ENCODE measurements around the gene BRI3. TPM values are rescaled to one million over a fixed set of nuclear protein-coding genes. Genes with fewer than 3 reads are reported as not detected.

Gene BRI3
- total RNA-seq, 1 donor from 2014 or later = 22.2 TPM

DNA sequence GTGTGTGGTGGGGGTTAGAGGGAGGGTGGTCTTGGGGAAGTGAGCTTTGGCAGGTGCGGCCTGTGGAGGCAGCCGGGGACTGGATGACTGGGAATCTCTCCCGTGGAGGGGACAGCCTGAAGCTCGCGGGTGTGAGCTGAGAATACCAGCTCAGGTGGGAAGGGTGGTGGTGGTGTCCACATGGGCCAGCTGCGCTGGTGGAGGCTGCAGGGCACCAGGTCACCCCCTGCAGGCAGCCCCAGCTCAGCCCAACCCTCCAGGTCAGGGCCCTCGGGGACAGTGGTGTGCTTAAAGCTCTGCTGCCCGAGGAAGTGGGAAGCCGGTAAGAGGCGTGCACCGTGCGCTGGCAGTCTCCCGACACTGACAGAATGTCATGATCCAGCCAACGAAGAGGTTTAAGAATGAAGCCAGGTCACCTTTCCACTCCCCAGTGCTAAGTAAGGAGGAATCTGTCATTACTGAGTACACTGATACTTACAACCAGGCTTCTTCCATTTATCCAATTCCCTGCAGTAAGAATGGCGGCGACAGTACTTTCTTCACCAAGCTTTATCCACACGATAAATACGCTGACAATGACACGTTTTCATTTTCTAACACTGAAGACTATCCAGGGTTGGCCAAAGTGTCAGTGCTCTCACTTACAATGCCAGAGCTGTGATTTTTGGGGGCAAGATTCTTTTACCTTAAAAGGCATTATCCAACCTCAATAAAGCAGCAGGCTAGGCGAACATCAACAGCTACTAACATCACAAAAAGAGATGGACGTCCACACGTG is 20.4 kb downstream of the BRI3 start:
- H3K27me3 ChIP-seq = no peaks in the 10 kb centered on the region
- no peak overlapping the region for H3K9ac ChIP-seq
- H3F3A ChIP-seq (ENCODE audit: low read depth) = no peaks in the 10 kb centered on the region
- H3K27ac Mint-ChIP-seq = peak overlapping the region; percentile 66
- H2AFZ ChIP-seq (replicated peaks) = no peak overlapping the region
- no peaks in the 10 kb centered on the region for H3K79me2 ChIP-seq (ENCODE audit: low read depth)
- TF ChIP-seq EZH2 (IDR thresholded peaks at IDR 0.05) (no peak), EZH2phosphoT487 (IDR thresholded peaks at IDR 0.05) (no peak), CTCF (IDR thresholded peaks at IDR 0.05) (no peak)
- peaks cover 4% of the 10 kb centered on the region for H4K20me1 ChIP-seq (ENCODE audit: low read depth)
- H3K9me3 ChIP-seq (ENCODE audit: low read depth) = no peaks in the 10 kb centered on the region
- H3K4me1 Mint-ChIP-seq = peaks cover 8% of the 10 kb centered on the region
- H3K4me2 ChIP-seq = no peak overlapping the region
- H3K4me3 Mint-ChIP-seq = no peak overlapping the region
- DNase-seq (ENCODE audit: low spot score) = no peak
- H3K27me3 Mint-ChIP-seq (ENCODE audit: insufficient read depth, low read depth) = peaks cover 4% of the 10 kb centered on the region
- H3K36me3 ChIP-seq = no peaks in the 10 kb centered on the region
- no peak overlapping the region for H3K4me3 ChIP-seq
- peaks cover 5% of the 10 kb centered on the region for H3K36me3 Mint-ChIP-seq
- peaks cover 6% of the 10 kb centered on the region for H3K4me1 ChIP-seq
- no peak overlapping the region for H3K27ac ChIP-seq
- H3K9me3 Mint-ChIP-seq = no peaks in the 10 kb centered on the region

DNA sequence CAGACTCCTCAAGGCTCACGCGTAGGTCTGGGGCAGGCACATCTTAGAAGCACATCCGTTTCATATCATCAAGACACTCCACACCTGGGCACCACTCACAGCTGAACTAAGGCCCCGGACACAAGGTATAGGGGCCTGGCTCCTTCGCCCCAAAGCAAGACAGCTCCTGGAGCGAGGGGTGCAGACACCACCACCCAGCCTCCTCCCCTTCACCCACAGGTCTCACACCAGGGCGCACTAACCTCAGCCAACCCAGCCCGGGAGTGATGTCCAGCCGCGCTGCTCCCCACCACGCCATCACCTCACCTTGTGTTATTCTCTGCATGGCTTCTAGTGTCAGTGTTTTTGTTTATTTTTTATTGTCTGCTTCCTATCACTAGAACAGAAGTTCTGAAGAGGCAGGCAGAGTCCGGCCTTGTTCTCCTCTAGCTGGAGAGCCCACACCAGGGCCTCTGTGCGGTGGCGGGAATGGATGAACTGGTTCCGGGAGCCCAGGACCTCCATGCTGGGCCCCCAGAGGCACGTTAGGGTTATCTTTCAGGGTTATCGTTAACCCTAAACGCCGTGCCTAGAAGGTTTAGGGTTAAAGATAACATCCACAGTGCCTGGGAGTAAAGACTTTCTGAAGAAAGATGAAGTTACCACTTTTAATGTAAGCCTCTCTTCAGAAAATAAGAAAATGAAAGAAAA is 21.8 kb downstream of the BRI3 start:
- no peak overlapping the region for H3K27ac ChIP-seq
- H3K36me3 Mint-ChIP-seq = peaks cover 5% of the 10 kb centered on the region
- no peaks in the 10 kb centered on the region for H3K27me3 ChIP-seq
- peaks cover 4% of the 10 kb centered on the region for H3K27me3 Mint-ChIP-seq (ENCODE audit: insufficient read depth, low read depth)
- peaks cover 6% of the 10 kb centered on the region for H3K4me1 ChIP-seq
- TF ChIP-seq CTCF (IDR thresholded peaks at IDR 0.05) = no peak
- TF ChIP-seq EZH2phosphoT487 (IDR thresholded peaks at IDR 0.05) = no peak
- H3K4me3 Mint-ChIP-seq = no peak overlapping the region
- no peak overlapping the region for H3K4me3 ChIP-seq
- no peaks in the 10 kb centered on the region for H3F3A ChIP-seq (ENCODE audit: low read depth)
- no peaks in the 10 kb centered on the region for H3K9me3 Mint-ChIP-seq
- no peak overlapping the region for H3K9ac ChIP-seq
- no peak overlapping the region for H2AFZ ChIP-seq (replicated peaks)
- no peaks in the 10 kb centered on the region for H3K36me3 ChIP-seq
- H3K4me1 Mint-ChIP-seq = peaks cover 8% of the 10 kb centered on the region
- DNase-seq (ENCODE audit: low spot score) = no peak
- peaks cover 4% of the 10 kb centered on the region for H4K20me1 ChIP-seq (ENCODE audit: low read depth)
- H3K9me3 ChIP-seq (ENCODE audit: low read depth) = no peaks in the 10 kb centered on the region
- no peaks in the 10 kb centered on the region for H3K79me2 ChIP-seq (ENCODE audit: low read depth)
- no peak overlapping the region for H3K4me2 ChIP-seq
- H3K27ac Mint-ChIP-seq = peak overlapping the region; percentile 38

DNA sequence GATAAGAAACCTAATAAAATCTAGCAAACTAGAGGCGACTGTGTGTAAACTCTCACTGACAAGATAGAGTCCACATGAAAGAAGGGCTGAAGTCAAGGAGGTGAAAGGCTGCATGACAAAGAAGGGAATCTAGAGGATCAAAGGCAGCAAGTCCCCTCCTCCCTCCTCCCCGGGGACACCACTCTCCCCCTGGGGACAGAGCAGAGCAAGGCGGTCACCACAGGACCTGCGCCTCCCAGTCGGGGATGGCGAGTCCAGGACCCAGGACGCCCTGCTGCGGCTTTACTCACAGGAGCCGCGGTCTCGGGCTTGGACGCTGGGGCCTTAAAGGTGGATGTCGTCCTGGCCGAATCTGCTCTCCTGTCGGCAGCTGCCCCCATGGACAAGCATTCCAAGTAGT is 22.4 kb downstream of the BRI3 start:
- H3K9me3 ChIP-seq (ENCODE audit: low read depth) = no peaks in the 10 kb centered on the region
- TF ChIP-seq EZH2phosphoT487 (IDR thresholded peaks at IDR 0.05) (no peak), EZH2 (IDR thresholded peaks at IDR 0.05) (no peak), CTCF (IDR thresholded peaks at IDR 0.05) (no peak)
- H3K27ac ChIP-seq = no peak overlapping the region
- H3K79me2 ChIP-seq (ENCODE audit: low read depth) = no peaks in the 10 kb centered on the region
- H3K4me1 ChIP-seq = peaks cover 6% of the 10 kb centered on the region
- H2AFZ ChIP-seq (replicated peaks) = no peak overlapping the region
- peak overlapping the region; percentile 38 for H3K27ac Mint-ChIP-seq
- peaks cover 4% of the 10 kb centered on the region for H3K27me3 Mint-ChIP-seq (ENCODE audit: insufficient read depth, low read depth)
- peaks cover 4% of the 10 kb centered on the region for H4K20me1 ChIP-seq (ENCODE audit: low read depth)
- peaks cover 8% of the 10 kb centered on the region for H3K4me1 Mint-ChIP-seq
- H3F3A ChIP-seq (ENCODE audit: low read depth) = no peaks in the 10 kb centered on the region
- H3K9me3 Mint-ChIP-seq = no peaks in the 10 kb centered on the region
- H3K4me2 ChIP-seq = no peak overlapping the region
- H3K4me3 Mint-ChIP-seq = no peak overlapping the region
- no peaks in the 10 kb centered on the region for H3K27me3 ChIP-seq
- DNase-seq (ENCODE audit: low spot score) = no peak
- no peak overlapping the region for H3K4me3 ChIP-seq
- no peaks in the 10 kb centered on the region for H3K36me3 ChIP-seq
- H3K9ac ChIP-seq = no peak overlapping the region
- H3K36me3 Mint-ChIP-seq = peaks cover 5% of the 10 kb centered on the region
